ENCODE measurements around the gene KRT85. TPM values are rescaled to one million over a fixed set of nuclear protein-coding genes. Genes with fewer than 3 reads are reported as not detected.

KRT85 gene
- total and polyA plus RNA-seq, 2 of the 4 experiments (the other 2 are of a cell fraction): not detected

GRCh38 chr12:52398176-52398575 is 30.9 kb upstream of the KRT85 start:
- no peaks in the 10 kb centered on the region for H3K9me1 ChIP-seq (ENCODE audit: insufficient read depth, low read length)
- no peaks in the 10 kb centered on the region for H3K79me1 ChIP-seq (ENCODE audit: low read depth in 1 of 2, low read length in 2 of 2)
- 50% methylated on average over 1 of the region's 1 CpG; no CpG with 5 or more reads in 1 of the 2 experiments for WGBS, 2 experiments (ENCODE audit: extremely low coverage in 2 of 2, insufficient read length in 1 of 2)
- no peaks in the 10 kb centered on the region for H3K9me3 ChIP-seq (ENCODE audit: control insufficient read depth, insufficient read depth, low read length)
- dilution Hi-C loops (cut with HindIII; ENCODE audit: low sequenced_read_pairs, unreplicated experiment) (no loop called here), in situ Hi-C loops (cut with MboI; ENCODE audit: low sequenced_read_pairs) (no loop called here), intact Hi-C loops (cut with micrococcal nuclease) (no loop called here)
- H2BK5ac ChIP-seq (ENCODE audit: low read depth, low read length, poor library complexity, severe bottlenecking): no peak overlapping the region
- ChIA-PET POLR2A (ENCODE audit: unreplicated experiment) (no interaction called here), CTCF (no interaction called here)
- no peak overlapping the region for H3K4me2 ChIP-seq (ENCODE audit: low read depth, low read length)
- H4K5ac ChIP-seq (ENCODE audit: low read depth, low read length): no peak overlapping the region
- no peak overlapping the region for H3K4me3 ChIP-seq (ENCODE audit: insufficient read depth, low read depth, low read length)
- no peak overlapping the region for H4K8ac ChIP-seq (ENCODE audit: low read depth in 2 of 2, low read length in 2 of 2)
- no peak overlapping the region for H2AK9ac ChIP-seq (replicated peaks; ENCODE audit: low read depth, low read length, poor library complexity)
- H4K20me1 ChIP-seq (ENCODE audit: insufficient read depth, low read length): no peaks in the 10 kb centered on the region
- no peak overlapping the region for H4K91ac ChIP-seq (ENCODE audit: insufficient read depth, low read depth, low read length)
- no peak for DNase-seq
- H3K56ac ChIP-seq (ENCODE audit: extremely low read depth, insufficient read depth, low read length): no peak overlapping the region
- H2BK20ac ChIP-seq (ENCODE audit: low read depth, low read length): no peak overlapping the region
- no TSS peak for BruUV-seq (replicated peaks)
- TF ChIP-seq CTCF (conservative IDR thresholded peaks at IDR 0.05; ENCODE audit: low read depth, low read length): no peak
- no peak for TF ChIP-seq USF2 (IDR thresholded peaks at IDR 0.05; ENCODE audit: low read depth, low read length)
- TF ChIP-seq BHLHE40 (IDR thresholded peaks at IDR 0.05; ENCODE audit: low read depth, low read length): no peak
- no peak for TF ChIP-seq MAFK (IDR thresholded peaks at IDR 0.05; ENCODE audit: low read depth, low read length)
- no peak for TF ChIP-seq CEBPB (IDR thresholded peaks at IDR 0.05; ENCODE audit: low read depth, low read length)
- no peak for TF ChIP-seq FOS (IDR thresholded peaks at IDR 0.05; ENCODE audit: low read depth, low read length)
- TF ChIP-seq MXI1 (IDR thresholded peaks at IDR 0.05; ENCODE audit: borderline replicate concordance, low read depth, low read length): no peak
- TF ChIP-seq RCOR1 (IDR thresholded peaks at IDR 0.05; ENCODE audit: insufficient replicate concordance, low read length): no peak
- no peak for TF ChIP-seq RFX5 (IDR thresholded peaks at IDR 0.05; ENCODE audit: low read depth, low read length)
- no peak for TF ChIP-seq MAZ (IDR thresholded peaks at IDR 0.05; ENCODE audit: borderline replicate concordance, low read depth, low read length)
- TF ChIP-seq RAD21 (IDR thresholded peaks at IDR 0.05; ENCODE audit: low read length): no peak
- TF ChIP-seq ELK1 (IDR thresholded peaks at IDR 0.05; ENCODE audit: borderline replicate concordance, low read depth, low read length): no peak
- TF ChIP-seq POLR2A (IDR thresholded peaks at IDR 0.05; ENCODE audit: low read depth, low read length): no peak
- no peak for TF ChIP-seq CHD1 (IDR thresholded peaks at IDR 0.05; ENCODE audit: low read depth, low read length)
- no peak for TF ChIP-seq NFE2L2 (IDR thresholded peaks at IDR 0.05; ENCODE audit: low read depth, low read length)
- no peak for TF ChIP-seq SMC3 (IDR thresholded peaks at IDR 0.05; ENCODE audit: low read depth, low read length)
- no peak overlapping the region for H3K14ac ChIP-seq (replicated peaks; ENCODE audit: low read depth, low read length)
- no peak overlapping the region for H3K18ac ChIP-seq (ENCODE audit: low read depth, low read length)
- H3K27ac ChIP-seq (ENCODE audit: insufficient read depth, low read length): no peak overlapping the region
- H2BK120ac ChIP-seq (ENCODE audit: low read depth, low read length): no peak overlapping the region
- no peak overlapping the region for H2AFZ ChIP-seq (replicated peaks; ENCODE audit: low read length, poor library complexity)
- no peaks in the 10 kb centered on the region for H3K4me1 ChIP-seq (ENCODE audit: control insufficient read depth, insufficient read depth, low read length)
- H3K27me3 ChIP-seq (ENCODE audit: control insufficient read depth, insufficient read depth, low read length): peaks cover 45% of the 10 kb centered on the region
- no peak overlapping the region for H3K4ac ChIP-seq (ENCODE audit: low read depth, low read length)
- no peak for ATAC-seq (ENCODE audit: low read depth)
- H3K23ac ChIP-seq (ENCODE audit: low read depth, low read length): no peak overlapping the region
- no peak overlapping the region for H2BK15ac ChIP-seq (ENCODE audit: low read depth, low read length)
- H2AK5ac ChIP-seq (ENCODE audit: low read depth, low read length): no peak overlapping the region
- no peak overlapping the region for H3K9ac ChIP-seq (ENCODE audit: low read depth, low read length)
- no peaks in the 10 kb centered on the region for H3K36me3 ChIP-seq (ENCODE audit: control insufficient read depth, insufficient read depth, low read length)
